ENCODE data around the gene DMXL2.
"Not testable (repeated sequence)": the region's sequence is repeated elsewhere in the genome, so short reads cannot be mapped to it uniquely, and the experiment has no call there.

DMXL2 gene

DNA sequence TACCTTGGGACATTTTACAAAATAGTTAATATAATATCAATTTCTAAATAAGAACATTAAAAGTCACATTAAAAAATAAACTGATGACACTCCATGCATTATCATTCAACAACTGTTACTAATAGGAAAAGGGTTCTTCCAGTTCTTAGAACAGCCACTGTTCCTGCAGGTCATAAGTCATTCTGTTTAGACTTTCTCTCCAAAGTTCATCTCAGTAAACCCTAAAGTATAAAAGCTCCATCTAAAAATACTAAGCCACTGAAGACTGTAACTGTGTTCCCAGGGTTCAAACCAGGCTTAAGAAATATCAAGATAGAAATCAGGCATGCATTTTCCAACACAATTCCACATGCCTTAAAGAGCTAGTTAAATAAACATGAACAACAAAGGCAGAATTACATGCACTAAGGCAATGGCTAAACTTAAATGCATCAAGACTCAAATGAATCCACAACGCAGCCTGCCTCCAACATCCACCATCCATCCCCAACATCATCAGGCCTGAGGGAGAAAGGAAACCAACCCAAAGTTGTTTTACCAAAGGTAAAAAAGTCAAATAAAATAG is 46.2 kb downstream of the DMXL2 start:
- no peak for DNase-seq

DNA sequence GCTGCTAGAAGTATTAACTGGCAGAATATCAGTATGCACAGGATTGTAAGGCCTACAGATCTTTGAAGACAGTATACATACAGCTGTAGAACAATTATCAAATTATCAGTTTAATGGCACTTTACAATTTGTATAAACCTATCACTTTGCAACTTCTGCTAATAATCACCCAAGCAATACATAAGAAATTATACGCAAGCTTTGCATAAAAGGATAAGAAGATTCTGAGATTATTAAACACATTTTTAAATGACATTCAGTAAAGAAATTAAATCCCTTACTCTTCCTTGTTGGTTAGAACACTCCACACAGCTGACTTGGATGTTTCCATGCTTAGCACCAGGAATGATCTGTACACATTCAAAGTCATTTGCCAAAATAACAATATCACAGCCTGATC is 46.8 kb downstream of the DMXL2 start:
- DNase-seq, result no peak

DNA sequence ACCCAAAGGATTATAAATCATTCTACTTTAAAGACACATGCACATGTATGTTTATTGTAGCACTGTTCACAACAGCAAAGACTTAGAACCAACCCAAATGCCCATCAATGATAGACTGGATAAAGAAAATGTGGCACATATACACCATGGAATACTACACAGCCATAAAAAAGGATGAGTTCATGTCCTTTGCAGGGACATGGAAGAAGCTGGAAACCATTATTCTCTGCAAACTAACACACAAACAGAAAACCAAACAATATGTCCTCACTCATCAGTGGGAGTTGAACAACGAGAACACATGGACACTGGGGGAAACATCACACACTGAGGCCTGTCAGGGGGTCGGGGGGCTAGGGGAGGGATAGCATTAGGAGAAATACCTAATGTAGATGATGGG is 49.2 kb downstream of the DMXL2 start:
- DNase-seq, result not testable (repeated sequence)

DNA sequence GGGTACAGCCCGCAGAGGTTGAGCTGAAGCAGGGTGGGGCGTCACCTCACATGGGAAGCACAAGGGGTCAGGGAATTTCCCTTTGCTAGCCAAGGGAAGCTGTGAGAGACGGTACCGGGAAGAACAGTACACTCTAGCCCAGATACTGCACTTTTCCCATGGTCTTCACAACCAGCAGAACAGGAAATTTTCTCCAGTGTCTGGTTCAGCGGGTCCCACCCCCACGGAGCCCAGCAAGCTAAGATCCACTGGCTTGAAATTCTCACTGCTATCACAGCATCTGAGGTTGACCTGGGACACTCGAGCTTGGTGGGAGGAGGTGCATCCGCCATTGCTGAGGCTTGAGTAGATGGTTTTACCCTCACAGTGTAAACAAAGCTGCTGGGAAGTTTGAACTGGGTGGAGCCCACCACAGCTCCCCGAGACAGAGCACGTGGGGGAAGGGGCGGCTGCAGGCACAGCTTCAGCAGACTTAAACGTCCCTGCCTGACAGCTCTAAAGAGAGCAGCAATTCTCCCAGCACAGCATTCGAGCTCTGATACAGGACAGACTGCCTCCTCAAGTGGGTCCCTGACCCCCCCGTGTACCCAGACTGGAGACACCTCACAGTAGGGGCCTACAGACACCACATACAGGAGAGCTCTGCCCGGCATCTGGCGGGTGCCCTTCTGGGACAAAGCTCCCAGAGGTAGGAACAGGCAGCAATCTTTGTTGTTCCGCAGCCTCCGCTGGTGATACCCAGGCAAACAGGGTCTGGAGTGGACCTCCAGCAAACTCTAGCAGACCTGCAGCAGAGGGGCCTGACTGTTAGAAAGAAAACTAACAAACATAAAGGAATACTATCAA is 53.4 kb downstream of the DMXL2 start:
- DNase-seq, result peak; percentile 1

DNA sequence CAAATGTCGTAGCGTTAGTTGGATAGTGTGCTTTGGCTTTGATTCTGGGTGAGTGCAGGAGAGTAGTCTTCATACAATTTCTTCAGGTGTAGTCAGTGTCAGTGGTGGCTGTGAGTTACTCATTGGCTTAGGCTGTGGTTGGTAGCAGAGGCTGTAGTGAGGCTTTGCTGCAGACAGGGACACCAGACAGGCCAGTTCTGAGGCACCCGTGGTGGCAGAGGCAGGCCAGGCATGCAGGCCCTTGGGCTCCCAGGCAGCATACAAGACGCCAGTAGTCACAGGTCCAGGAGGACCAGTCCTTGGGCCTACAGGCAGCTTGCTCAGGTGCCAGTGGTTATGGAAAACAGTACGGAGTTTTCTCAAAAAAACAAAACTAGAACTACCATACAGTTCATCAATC is 61.3 kb downstream of the DMXL2 start:
- no peak for DNase-seq

DNA sequence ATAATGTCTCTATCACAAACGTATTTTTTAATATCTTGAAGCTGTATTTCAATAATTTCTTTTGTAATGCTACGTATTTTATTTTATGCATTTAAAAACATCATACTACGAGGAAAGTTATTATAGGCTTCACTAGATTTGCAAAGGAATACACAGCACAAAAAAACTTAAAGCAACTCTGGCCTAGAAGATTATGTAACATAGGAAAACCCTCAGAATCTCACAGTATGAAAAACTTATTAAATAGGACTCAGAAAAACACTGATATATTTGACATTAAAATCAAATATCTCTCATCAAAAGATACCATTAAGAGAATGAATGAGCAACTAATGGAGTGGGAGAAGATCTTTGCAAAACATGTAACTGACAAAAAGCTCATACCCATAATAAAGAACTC is 63.7 kb downstream of the DMXL2 start:
- no peak for DNase-seq

DNA sequence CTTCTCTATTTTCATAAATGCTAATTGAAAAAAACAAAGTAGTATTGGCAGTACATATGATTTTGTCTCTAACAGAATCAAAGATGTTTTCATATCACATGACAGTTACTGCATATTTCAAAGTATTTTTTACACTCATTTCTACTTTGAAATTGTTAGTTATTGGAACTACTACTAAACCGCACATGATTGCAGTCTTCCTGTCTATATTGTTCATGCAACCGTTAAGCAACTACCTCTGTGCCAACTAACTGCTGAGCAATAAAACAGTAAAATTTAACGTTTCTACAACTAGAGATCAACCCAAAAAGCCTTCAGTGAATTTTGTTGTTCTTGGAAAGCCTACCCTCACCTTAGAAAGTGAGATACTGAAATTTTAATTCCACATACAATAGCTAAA is 64.2 kb downstream of the DMXL2 start:
- no peak for DNase-seq

DNA sequence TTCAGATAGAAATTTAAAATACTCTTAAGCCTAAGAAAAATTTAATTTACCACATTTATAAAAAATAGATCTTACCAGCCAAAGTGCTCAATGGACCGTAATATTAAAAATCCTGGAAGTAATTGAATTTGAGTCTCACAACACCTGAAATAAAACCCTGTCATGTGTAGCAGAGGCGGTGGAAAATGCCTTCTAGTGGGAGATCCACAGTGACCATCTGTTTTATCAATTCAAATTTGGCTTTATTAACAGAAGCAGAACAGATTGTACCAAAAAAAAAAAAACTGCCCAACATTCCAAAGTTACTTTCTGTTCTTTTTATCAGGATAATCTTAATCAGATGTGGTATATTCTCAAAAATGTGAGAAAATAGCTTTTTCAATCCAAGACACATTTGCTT is 71.7 kb downstream of the DMXL2 start:
- DNase-seq, result no peak

DNA sequence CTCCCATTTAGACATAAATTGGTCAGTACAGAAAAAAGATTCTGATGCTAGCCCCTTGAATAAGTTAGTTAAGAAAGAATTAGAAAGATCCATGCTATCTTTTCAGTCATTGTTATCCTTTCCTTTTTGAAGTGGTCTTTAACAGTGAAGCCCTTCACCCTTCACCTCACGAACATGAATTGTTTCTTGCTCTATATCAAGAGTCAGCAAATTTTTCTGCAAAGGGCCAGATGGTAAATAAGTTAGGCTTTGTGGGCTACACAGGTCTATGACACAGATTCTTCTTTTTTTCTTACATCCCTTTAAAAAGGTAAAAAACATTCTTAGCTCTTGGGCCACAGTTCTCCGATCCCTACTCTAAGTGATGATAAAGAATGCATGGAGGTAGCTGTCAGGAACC is 74.9 kb downstream of the DMXL2 start:
- DNase-seq, result no peak

DNA sequence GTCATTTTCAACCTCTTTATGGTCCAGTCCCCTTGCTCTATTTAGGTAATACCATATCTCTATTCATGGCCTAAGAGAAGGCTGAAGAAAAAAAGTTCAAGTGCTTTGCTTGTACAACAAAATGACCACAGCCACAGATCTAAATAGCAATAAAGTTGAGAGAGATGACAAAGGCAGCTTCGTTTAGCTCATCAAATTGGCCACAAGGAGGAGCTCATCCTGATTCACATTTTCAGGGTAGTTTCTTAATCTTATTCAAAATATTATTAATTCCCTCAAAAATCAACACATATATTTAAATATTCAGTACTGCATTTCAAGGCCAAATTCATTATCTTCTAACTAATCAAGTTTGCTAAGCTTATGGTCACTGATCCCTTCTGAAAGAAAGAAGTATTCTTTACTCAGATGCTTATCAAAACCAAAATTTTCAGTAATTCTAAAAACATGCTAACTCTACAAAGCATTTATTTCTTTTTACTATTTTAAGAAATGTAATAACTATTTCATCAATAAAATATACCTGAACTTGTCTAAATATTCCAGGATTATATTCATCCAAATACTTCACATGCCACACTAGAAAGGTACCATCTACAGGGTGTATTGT is 85.5 kb downstream of the DMXL2 start:
- peak; percentile 11 for DNase-seq

DNA sequence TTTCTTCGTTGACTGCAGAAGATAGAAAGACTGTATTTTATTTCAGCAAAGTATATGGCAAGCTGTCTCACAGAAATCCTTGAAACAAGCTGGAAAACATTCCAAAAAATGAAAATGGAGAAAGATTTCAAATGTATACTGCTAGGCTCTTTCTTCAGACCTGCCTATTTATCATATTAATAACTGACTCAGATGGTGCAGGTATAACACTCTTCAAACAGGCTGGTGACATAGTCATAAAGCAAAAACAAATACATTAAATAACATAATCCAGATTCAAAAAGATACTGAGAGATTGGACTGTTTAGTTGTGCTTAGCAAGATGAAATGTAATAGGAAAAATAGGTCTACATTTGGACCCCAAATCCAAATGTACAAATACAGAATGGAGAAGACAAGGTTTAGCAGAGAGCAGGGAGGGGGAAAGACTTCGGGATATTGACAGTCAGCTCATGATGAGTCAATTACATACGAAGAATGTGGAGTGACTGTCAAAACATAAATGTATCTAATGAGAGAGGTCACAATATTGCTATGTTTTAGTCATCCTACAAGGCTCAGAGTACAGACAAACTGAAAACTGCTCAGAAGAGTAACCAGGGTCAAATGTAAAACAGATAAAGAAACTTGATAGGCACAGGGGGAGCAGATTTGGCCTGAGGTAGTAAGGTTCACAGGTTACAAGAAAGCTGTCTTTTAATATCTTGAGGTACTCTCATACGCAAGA is 88.7 kb downstream of the DMXL2 start:
- no peak for DNase-seq

DNA sequence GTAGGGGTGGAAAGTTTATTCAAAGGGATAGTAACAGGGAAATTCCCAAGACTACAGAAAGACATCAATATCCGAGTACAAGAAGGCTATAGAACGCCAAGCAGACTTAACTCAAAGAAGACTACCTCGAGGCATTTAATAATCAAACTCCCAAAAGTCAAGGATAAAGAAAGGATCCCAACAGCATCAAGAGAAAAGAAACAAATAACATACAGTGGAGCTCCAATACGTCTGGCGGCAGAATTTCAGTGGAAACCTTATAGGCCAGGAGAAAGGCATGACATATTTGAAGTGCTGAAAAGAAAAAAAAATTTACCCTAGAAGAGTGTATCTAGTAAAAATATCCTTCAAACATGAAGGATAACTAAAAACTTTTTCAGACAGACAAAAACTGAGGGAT is 95.6 kb downstream of the DMXL2 start:
- no peak for DNase-seq

DNA sequence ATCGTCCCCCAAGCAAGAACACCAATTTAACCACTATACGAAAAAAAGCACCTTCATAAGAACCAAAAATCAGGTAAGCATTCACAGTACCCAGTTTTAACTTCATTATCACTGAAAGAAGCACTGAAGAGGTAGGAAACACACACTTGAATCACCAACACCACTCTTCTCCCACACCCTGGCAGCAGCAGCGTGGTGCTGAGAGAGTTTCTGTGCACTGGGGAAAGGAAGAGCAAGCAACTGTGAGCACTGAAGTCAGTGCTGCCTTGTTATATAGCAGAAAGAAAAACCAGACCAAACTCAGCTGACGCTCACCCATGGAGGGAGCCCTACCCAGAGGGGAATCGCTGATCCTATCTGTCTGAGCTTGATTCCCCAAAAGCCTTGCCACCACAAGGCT is 98.2 kb downstream of the DMXL2 start:
- no peak for DNase-seq

DNA sequence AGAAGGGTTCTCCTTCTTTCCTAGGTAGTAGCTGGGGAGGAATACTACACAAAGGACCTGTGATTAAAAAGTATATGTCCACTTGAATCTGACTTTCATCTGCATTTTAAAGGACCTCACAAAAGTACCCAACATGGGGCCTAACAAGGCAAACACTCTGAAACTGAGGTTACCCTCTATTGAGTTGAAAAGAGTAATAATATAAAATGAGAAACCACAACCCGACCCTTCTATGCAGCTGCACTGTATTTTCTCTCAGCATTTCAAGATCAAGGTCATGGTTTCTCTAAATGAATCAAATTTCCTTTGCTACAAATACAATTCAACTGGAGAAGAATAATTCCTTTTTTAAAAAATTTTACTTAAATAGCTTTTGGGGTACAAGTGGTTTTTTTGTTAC is 106.3 kb downstream of the DMXL2 start:
- no peak for DNase-seq

DNA sequence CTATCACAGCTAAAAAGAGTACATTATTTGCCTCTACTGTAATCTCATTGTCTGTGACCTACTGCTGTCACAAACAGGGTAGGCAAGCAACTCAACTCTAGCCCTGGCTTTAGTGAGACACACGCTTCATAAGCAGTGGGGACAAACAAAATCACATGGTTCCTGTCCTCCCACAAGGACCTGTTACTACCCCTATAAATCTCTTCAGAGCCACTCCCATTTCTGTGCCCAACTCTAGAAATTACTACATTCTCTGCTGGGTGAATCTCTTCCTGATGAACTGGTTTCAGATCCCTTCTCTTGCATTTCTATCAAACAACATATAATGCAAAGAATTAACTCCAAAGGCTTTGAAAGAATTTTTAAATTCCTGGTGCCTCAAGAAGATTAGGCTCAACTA is 117.3 kb downstream of the DMXL2 start:
- DNase-seq, result no peak

DNA sequence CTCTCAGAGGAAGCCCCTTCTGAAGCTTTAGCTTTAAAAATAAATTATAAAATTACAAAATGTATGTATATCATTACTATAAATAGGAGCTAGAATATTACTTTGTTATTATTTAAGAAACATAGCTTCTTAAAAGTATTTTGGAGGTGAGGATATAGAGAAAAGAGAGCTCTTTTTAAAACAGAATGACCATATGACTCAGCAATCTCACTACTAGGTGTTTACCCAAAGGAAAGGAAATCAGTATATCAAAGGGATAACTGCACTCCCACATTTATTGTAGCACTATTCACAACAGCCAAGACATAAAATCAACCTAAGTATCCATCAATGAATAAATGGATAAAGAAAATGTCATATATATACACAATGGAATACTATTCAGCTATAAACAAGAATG is 119.6 kb downstream of the DMXL2 start:
- no peak for DNase-seq

DNA sequence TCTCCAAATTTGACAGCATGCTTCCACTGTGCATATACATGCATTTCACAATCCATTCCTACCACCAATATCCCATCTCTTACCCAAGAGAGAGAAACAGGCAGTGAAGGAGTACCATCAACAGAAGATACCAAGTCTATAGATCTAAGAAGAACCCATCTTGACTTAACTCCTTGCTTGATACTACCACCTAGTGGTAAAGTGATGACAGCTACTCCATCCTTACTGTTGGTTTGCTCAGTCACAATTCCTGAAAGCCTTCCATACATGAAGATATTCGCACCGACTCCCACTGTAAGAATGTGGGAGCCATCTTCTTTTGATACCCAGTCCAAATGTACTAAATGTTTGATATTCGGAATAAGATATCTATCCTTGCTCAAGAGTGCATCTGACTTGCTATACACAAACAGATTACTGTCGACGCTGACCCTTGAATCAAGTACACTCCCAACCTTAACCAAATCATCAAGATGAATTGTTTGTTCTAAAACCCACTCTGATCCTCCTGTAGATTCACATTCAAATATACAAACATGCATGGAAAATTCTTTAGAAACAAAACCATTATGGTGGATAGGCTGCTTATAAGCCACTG is 123.1 kb downstream of the DMXL2 start:
- peak; percentile 34 for DNase-seq

DNA sequence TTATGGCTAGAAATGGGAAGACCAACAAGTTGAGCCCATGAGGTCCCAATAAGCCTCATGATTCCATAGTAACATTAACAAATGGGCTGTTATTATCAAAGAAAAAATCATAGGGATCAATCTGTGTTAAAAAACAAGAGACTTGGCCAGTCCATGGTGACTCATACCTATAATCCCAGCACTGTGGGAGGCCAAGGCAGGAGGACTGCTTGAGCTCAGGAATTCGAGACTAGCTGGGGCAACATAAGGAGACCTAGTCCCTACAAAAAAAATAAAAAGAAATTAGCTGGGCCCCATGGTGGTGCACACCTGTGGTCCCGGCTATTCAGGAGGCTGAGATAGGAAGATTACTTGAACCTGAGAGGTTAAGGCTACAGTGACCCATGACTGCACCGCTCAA is 124.8 kb downstream of the DMXL2 start:
- DNase-seq, result peak; percentile 11

DNA sequence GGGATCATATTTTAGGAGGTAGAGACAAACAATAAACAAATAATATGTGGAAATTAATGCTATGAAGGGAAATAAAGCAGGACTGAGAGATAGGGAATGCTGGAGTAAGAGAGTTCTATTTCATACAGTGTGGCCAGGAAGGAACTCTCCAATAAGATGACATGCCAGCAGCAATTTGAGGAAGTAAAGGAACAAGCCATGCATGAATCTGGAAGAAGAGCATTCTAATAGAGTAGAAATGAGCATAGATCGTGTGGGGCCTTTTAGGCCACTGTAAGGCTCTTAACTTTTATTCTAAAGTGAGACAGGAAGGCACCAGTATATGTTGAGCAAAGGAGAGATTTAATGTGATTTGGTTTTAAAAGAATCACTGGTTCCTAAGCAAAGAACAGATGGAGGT is 126.3 kb downstream of the DMXL2 start:
- no peak for DNase-seq

DNA sequence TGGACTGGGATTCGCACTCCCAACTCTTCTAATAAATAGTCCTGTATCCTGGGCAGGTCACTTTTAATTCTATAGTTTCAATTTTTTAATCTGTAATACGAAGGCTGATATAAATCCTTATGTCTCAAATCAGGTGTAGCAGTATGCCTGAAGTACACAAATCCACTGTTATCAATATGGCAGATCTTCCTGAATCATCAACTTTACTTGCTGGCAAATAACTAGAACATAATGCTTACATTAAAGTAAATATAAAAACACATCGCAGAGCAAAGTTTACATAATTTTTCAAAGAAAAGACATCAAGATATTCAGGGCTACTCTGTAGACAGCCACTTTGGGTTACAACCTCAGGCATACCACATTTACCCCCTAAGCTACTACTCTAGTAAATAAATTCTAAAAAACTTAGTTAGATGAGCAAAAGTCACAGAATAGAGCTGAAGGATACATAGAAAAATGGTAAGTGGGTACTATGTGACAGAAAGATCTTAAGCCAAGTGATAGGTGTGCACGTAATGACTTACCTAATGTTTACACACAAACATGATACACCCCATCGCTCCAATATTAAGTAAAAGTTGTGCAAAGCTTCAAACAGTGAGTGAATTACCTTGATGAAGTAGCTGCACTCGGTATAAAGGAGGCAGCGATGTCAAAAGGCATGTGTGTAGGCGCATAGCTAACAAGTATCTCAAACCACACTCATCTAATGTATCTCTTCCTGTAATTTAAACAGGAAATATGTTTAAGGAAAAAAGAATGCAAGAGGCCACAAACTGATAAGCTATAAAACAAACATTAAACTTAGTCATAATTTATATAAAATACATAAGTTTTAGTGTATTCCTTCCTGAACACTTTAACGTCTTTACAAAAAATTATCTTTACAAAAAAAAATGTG is 127.9 kb downstream of the DMXL2 start:
- DNase-seq, result peak; percentile 43

DNA sequence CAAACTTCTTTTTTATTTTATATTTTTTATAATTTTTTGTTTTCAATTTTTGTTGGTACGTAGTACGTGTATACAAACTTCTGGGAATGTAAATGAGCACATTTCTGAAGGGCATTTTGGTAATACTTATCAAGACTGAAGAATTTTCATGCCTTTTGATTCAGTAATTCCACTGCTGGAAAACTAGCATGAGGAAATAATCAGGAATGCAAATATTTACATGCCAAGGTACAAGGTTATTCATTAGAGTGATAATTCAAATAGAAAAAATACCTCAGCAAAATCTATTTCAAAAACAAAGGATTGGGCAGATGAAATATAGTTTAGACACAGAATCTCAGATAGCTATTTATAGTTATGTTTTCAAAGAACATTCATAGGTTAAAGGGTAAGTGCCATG is 128.7 kb downstream of the DMXL2 start:
- peak; percentile 5 for DNase-seq

DNA sequence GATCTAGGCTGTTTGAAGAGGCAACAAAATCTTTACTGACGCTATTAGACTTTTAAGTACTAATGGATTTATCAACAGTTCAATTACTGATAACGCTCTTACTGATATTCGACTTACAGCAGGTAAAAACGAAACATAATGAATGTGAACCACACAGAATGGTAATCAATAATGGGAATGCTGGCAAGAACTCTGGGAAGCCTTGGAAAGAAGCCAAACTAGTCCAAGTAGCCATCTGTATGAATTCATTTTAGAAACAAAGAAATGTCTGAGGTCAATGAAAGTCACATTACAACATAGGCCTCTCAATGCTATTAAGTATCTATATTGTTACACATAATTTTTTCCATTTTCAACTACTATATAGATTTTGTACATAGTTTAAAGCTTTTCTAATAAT is 130.0 kb downstream of the DMXL2 start:
- DNase-seq, result peak; percentile 3
